HepG2 (cell line): ENCODE results near the gene DLG4. TPM values are rescaled to one million over a fixed set of nuclear protein-coding genes. Genes with fewer than 3 reads are reported as not detected.

ENCODE experiments used
- ATF1 ChIP-seq: IDR thresholded peaks from 2 replicates; pipeline ENCODE4 v1.6.1; 2016; ENCODE audit warnings: mild to moderate bottlenecking, control low read depth
- HNF4A ChIP-seq: sonication (generic); formaldehyde crosslinking; IDR thresholded peaks from 2 replicates; pipeline ENCODE4 v1.4.0; 2020; ENCODE audit warnings: missing genetic modification reagents
- MIXL1 ChIP-seq: IDR thresholded peaks from 2 replicates; pipeline ENCODE4 v1.6.1; 2016
- PHF20 ChIP-seq: sonication (generic); formaldehyde crosslinking; IDR thresholded peaks from 2 replicates; pipeline ENCODE4 v1.5.0; 2020; ENCODE audit warnings: mild to moderate bottlenecking, missing genetic modification reagents
- SALL1 ChIP-seq: sonication (generic); formaldehyde crosslinking; IDR thresholded peaks from 2 replicates; pipeline ENCODE4 v1.8.0; 2022; ENCODE audit warnings: mild to moderate bottlenecking, missing genetic modification reagents
- SMC3 ChIP-seq: IDR thresholded peaks from 2 replicates; pipeline ENCODE4 v1.6.1; 2011; ENCODE audit warnings: low read length, improper control_type of control experiment
- ZEB1 ChIP-seq: IDR thresholded peaks from 2 replicates; pipeline ENCODE4 v1.6.1; 2012; ENCODE audit warnings: mild to moderate bottlenecking, low read depth, inconsistent platforms; ENCODE audit not compliant: insufficient replicate concordance
- ZNF775 ChIP-seq: sonication (generic); formaldehyde crosslinking; IDR thresholded peaks from 2 replicates; pipeline ENCODE4 v1.4.0; 2020; ENCODE audit warnings: missing genetic modification reagents, mild to moderate bottlenecking, moderate library complexity, borderline replicate concordance
- polyA plus RNA-seq, 8 experiments: library from polyadenylated mRNA; depleted of rRNA in 3 of 8; stranded (reverse) in 7 of 8; unstranded in 1 of 8; fragments of >200 nt; fragmentation: Illumina TruSeq in 4 of 8; extraction: Trizol in 4 of 8; gene quantifications; 2 replicates each; pipeline versions ENCODE4 v1.2.1 to v1.2.3, GENCODE V29; 2011 to 2016; ENCODE audit warnings: low read depth in 4 of 8, missing spikeins in 1 of 8, mixed read lengths in 1 of 8; ENCODE audit not compliant: insufficient read depth in 1 of 8
- total RNA-seq, 5 experiments: library from RNA; depleted of rRNA; stranded (reverse); fragments of >200 nt; fragmentation: Illumina TruSeq; extraction: Trizol; gene quantifications; 2 replicates each; pipeline ENCODE4 v1.2.3, GENCODE V29; 2016; ENCODE audit warnings: low read depth in 1 of 5
- TF ChIP-seq, protein P1 (sequence below): IDR thresholded peaks from 2 replicates; pipeline ENCODE4 v1.6.1; 2016; ENCODE audit warnings: low read depth, control low read depth
- TF ChIP-seq, protein P2 (sequence below): sonication (generic); formaldehyde crosslinking; IDR thresholded peaks from 2 replicates; pipeline ENCODE4 v1.8.1; 2023; ENCODE audit warnings: mild to moderate bottlenecking, missing genetic modification reagents
- TF ChIP-seq, protein P3 (sequence below): sonication (generic); formaldehyde crosslinking; IDR thresholded peaks from 2 replicates; pipeline ENCODE4 v1.4.0; 2020; ENCODE audit warnings: low read depth, mild to moderate bottlenecking, missing genetic modification reagents
- TF ChIP-seq, protein P4 (sequence below): sonication (generic); formaldehyde crosslinking; IDR thresholded peaks from 2 replicates; pipeline ENCODE4 v1.4.0; 2020; ENCODE audit warnings: missing genetic modification reagents
- TF ChIP-seq, protein P5 (sequence below): sonication (generic); formaldehyde crosslinking; IDR thresholded peaks from 2 replicates; pipeline ENCODE4 v1.8.1; 2022; ENCODE audit warnings: mild to moderate bottlenecking, missing genetic modification reagents
- TF ChIP-seq, protein P6 (sequence below): conservative IDR thresholded peaks from 2 replicates; pipeline ENCODE4 v1.6.1; 2018; ENCODE audit warnings: missing genetic modification reagents
- TF ChIP-seq, protein P7 (sequence below): sonication (generic); formaldehyde crosslinking; IDR thresholded peaks from 2 replicates; pipeline ENCODE4 v1.4.0; 2020; ENCODE audit warnings: missing genetic modification reagents

Gene DLG4
- total and polyA plus RNA-seq, 2 of the 13 experiments (the other 11 are each of a cell fraction or from before 2014, with no cell fraction given): 0.71 to 4.3 TPM

DNA sequence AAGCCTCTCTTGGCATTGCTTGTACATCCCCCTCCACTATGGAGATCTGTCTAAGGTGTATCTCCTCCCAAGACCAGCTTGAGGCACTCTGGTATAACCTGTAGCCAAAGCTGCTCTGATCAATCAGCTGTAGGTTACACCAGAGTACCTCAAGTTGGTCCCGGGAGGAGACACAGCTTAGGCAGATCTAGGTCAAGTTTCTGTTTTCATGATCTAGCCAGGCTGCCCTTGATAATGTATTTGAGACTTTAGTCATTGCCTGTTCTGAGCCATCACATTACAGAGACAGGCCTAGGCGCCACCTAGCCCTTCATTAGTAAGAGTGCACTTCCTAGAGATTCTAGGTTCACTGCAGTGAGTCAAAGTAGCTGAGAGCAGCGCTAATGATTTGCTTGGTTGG is 71.9 kb downstream of the DLG4 start (continued):
- TF ChIP-seq PHF20 (CRISPR knock-in tag) (no peak), SMC3 (peak; percentile 33; the same call in 1 of the 2 replicates), ZEB1 (no peak), ZNF775 (CRISPR knock-in tag) (no peak), SALL1 (CRISPR knock-in tag) (no peak), MIXL1 (peak; percentile 63; the same call in 1 of the 2 replicates), HNF4A (CRISPR knock-in tag) (0 out of 2 replicates have a peak, but pooled peaks have one; percentile 3), ATF1 (no peak)
- TF ChIP-seq, protein P1, sequence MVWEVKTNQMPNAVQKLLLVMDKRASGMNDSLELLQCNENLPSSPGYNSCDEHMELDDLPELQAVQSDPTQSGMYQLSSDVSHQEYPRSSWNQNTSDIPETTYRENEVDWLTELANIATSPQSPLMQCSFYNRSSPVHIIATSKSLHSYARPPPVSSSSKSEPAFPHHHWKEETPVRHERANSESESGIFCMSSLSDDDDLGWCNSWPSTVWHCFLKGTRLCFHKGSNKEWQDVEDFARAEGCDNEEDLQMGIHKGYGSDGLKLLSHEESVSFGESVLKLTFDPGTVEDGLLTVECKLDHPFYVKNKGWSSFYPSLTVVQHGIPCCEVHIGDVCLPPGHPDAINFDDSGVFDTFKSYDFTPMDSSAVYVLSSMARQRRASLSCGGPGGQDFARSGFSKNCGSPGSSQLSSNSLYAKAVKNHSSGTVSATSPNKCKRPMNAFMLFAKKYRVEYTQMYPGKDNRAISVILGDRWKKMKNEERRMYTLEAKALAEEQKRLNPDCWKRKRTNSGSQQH: no peak
- TF ChIP-seq, protein P2, sequence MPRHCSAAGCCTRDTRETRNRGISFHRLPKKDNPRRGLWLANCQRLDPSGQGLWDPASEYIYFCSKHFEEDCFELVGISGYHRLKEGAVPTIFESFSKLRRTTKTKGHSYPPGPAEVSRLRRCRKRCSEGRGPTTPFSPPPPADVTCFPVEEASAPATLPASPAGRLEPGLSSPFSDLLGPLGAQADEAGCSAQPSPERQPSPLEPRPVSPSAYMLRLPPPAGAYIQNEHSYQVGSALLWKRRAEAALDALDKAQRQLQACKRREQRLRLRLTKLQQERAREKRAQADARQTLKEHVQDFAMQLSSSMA (CRISPR knock-in tag): no peak
- TF ChIP-seq, protein P3, sequence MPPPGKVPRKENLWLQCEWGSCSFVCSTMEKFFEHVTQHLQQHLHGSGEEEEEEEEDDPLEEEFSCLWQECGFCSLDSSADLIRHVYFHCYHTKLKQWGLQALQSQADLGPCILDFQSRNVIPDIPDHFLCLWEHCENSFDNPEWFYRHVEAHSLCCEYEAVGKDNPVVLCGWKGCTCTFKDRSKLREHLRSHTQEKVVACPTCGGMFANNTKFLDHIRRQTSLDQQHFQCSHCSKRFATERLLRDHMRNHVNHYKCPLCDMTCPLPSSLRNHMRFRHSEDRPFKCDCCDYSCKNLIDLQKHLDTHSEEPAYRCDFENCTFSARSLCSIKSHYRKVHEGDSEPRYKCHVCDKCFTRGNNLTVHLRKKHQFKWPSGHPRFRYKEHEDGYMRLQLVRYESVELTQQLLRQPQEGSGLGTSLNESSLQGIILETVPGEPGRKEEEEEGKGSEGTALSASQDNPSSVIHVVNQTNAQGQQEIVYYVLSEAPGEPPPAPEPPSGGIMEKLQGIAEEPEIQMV (CRISPR knock-in tag): no peak
- TF ChIP-seq, protein P4, sequence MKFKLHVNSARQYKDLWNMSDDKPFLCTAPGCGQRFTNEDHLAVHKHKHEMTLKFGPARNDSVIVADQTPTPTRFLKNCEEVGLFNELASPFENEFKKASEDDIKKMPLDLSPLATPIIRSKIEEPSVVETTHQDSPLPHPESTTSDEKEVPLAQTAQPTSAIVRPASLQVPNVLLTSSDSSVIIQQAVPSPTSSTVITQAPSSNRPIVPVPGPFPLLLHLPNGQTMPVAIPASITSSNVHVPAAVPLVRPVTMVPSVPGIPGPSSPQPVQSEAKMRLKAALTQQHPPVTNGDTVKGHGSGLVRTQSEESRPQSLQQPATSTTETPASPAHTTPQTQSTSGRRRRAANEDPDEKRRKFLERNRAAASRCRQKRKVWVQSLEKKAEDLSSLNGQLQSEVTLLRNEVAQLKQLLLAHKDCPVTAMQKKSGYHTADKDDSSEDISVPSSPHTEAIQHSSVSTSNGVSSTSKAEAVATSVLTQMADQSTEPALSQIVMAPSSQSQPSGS (CRISPR knock-in tag): no peak
- TF ChIP-seq, protein P5, sequence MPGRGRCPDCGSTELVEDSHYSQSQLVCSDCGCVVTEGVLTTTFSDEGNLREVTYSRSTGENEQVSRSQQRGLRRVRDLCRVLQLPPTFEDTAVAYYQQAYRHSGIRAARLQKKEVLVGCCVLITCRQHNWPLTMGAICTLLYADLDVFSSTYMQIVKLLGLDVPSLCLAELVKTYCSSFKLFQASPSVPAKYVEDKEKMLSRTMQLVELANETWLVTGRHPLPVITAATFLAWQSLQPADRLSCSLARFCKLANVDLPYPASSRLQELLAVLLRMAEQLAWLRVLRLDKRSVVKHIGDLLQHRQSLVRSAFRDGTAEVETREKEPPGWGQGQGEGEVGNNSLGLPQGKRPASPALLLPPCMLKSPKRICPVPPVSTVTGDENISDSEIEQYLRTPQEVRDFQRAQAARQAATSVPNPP (CRISPR knock-in tag): no peak
- TF ChIP-seq, protein P6, sequence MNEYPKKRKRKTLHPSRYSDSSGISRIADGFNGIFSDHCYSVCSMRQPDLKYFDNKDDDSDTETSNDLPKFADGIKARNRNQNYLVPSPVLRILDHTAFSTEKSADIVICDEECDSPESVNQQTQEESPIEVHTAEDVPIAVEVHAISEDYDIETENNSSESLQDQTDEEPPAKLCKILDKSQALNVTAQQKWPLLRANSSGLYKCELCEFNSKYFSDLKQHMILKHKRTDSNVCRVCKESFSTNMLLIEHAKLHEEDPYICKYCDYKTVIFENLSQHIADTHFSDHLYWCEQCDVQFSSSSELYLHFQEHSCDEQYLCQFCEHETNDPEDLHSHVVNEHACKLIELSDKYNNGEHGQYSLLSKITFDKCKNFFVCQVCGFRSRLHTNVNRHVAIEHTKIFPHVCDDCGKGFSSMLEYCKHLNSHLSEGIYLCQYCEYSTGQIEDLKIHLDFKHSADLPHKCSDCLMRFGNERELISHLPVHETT (CRISPR knock-in tag): no peak
- TF ChIP-seq, protein P7, sequence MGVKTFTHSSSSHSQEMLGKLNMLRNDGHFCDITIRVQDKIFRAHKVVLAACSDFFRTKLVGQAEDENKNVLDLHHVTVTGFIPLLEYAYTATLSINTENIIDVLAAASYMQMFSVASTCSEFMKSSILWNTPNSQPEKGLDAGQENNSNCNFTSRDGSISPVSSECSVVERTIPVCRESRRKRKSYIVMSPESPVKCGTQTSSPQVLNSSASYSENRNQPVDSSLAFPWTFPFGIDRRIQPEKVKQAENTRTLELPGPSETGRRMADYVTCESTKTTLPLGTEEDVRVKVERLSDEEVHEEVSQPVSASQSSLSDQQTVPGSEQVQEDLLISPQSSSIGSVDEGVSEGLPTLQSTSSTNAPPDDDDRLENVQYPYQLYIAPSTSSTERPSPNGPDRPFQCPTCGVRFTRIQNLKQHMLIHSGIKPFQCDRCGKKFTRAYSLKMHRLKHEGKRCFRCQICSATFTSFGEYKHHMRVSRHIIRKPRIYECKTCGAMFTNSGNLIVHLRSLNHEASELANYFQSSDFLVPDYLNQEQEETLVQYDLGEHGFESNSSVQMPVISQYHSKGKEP (CRISPR knock-in tag): no peak
